Hepatocyte (in vitro differentiated cells): ENCODE results near the gene RNLS. TPM values are rescaled to one million over a fixed set of nuclear protein-coding genes. Genes with fewer than 3 reads are reported as not detected.

Source experiments
- DNase-seq: peaks from one replicate; pipeline ENCODE4 v3.0.0-alpha.2; 2016; ENCODE audit warnings: low spot score
- H2AFZ ChIP-seq: fragments of 200-600 bp; sonication (generic); 2 replicates; pipeline ENCODE4 v1.6.0; 2016; ENCODE audit warnings: antibody characterized with exemption, mild to moderate bottlenecking
- H3K27ac ChIP-seq: fragments of 200-600 bp; sonication (generic); 2 replicates; pipeline ENCODE4 v1.5.1; 2016; ENCODE audit warnings: mild to moderate bottlenecking
- H3K27me3 ChIP-seq: fragments of 200-600 bp; sonication (generic); 2 replicates; pipeline ENCODE4 v1.6.1; 2016
- H3K36me3 ChIP-seq: fragments of 200-600 bp; sonication (generic); replicated peaks from 2 replicates; pipeline ENCODE4 v1.5.1; 2016; ENCODE audit warnings: low read depth; ENCODE audit not compliant: insufficient read depth
- H3K4me1 ChIP-seq: fragments of 200-600 bp; sonication (generic); 2 replicates; pipeline ENCODE4 v1.5.1; 2016; ENCODE audit warnings: mild to moderate bottlenecking, moderate library complexity; ENCODE audit not compliant: insufficient read depth
- H3K4me2 ChIP-seq: fragments of 200-600 bp; sonication (generic); 2 replicates; pipeline ENCODE4 v1.6.0; 2016
- H3K4me3 ChIP-seq: fragments of 200-600 bp; sonication (generic); 2 replicates; pipeline ENCODE4 v1.5.1; 2016; ENCODE audit warnings: mild to moderate bottlenecking
- H3K79me2 ChIP-seq: fragments of 200-600 bp; sonication (generic); 2 replicates; pipeline ENCODE4 v1.6.0; 2017; ENCODE audit warnings: mild to moderate bottlenecking
- H3K9me2 ChIP-seq: fragments of 200-600 bp; sonication (generic); replicated peaks from 2 replicates; pipeline ENCODE4 v1.6.0; 2017; ENCODE audit warnings: mild to moderate bottlenecking; ENCODE audit not compliant: insufficient read depth
- H3K9me3 ChIP-seq: fragments of 200-600 bp; sonication (generic); 2 replicates; pipeline ENCODE4 v1.5.1; 2016; ENCODE audit warnings: low read depth, mild to moderate bottlenecking
- H4K20me1 ChIP-seq: fragments of 200-600 bp; sonication (generic); 2 replicates; pipeline ENCODE4 v1.6.0; 2016; ENCODE audit warnings: mild to moderate bottlenecking; ENCODE audit not compliant: insufficient read depth, poor library complexity, severe bottlenecking
- CTCF ChIP-seq: fragments of 200-600 bp; sonication (generic); IDR thresholded peaks from 2 replicates; pipeline ENCODE4 v1.5.1; 2016; ENCODE audit warnings: antibody characterized with exemption, mild to moderate bottlenecking; ENCODE audit not compliant: poor library complexity
- EZH2 ChIP-seq: fragments of 200-600 bp; sonication (generic); IDR thresholded peaks from 2 replicates; pipeline ENCODE4 v1.6.1; 2016; ENCODE audit warnings: antibody characterized with exemption, mild to moderate bottlenecking, borderline replicate concordance
- EZH2phosphoT487 ChIP-seq: fragments of 200-600 bp; sonication (generic); IDR thresholded peaks from one replicate; pipeline ENCODE4 v1.6.1; 2018; ENCODE audit warnings: antibody characterized with exemption, mild to moderate bottlenecking, low read depth, moderate library complexity; ENCODE audit not compliant: unreplicated experiment, severe bottlenecking
- WGBS: methylation state at CpG from one replicate; pipeline ENCODE4 v1.1.6; 2016; ENCODE audit warnings: low lambda C conversion rate; ENCODE audit errors: missing lambda C conversion rate; 5-methylcytosine and 5-hydroxymethylcytosine counted together
- polyA plus RNA-seq: library from polyadenylated mRNA; unstranded; fragments of >200 nt; fragmentation: Nextera tagmentation; extraction: Ambion mirVana; gene quantifications from 2 replicates; pipeline ENCODE4 v1.2.1, GENCODE V29; 2016
- total RNA-seq: library from RNA; depleted of rRNA; stranded (reverse); fragments of >200 nt; gene quantifications from 2 replicates; pipeline ENCODE4 v1.2.3, GENCODE V29; 2014

Gene RNLS
- total and polyA plus RNA-seq, 2 experiments from 2014 or later, result 12.8 to 14.9 TPM

- no peak overlapping the region for H3K4me3 ChIP-seq
These were observed 59.2 kb downstream of the RNLS start for GRCh38 chr10:88523739-88524400.

GRCh38 chr10:88522715-88523114, 60.4 kb downstream of the RNLS start:
- 65% methylated on average over 1 of the region's 1 CpG for WGBS
- H2AFZ ChIP-seq, result no peak overlapping the region
- H3K27ac ChIP-seq, result no peak overlapping the region
- H3K27me3 ChIP-seq, result no peaks in the 10 kb centered on the region
- H3K4me3 ChIP-seq, result no peak overlapping the region
- H3K9me3 ChIP-seq, result no peaks in the 10 kb centered on the region
- no peaks in the 10 kb centered on the region for H4K20me1 ChIP-seq
- no peak for DNase-seq
- no peak overlapping the region for H3K4me2 ChIP-seq
- no peaks in the 10 kb centered on the region for H3K36me3 ChIP-seq
- H3K79me2 ChIP-seq, result no peaks in the 10 kb centered on the region
- H3K9me2 ChIP-seq, result no peaks in the 10 kb centered on the region
- no peaks in the 10 kb centered on the region for H3K4me1 ChIP-seq
- TF ChIP-seq EZH2 (no peak), EZH2phosphoT487 (no peak), CTCF (no peak)

More at GRCh38 chr10:88523739-88524400, 59.2 kb downstream of the RNLS start:
- Histone ChIP-seq H3K79me2 (no peaks in the 10 kb centered on the region), H3K9me3 (no peaks in the 10 kb centered on the region), H3K4me2 (no peak overlapping the region), H3K4me1 (no peaks in the 10 kb centered on the region), H4K20me1 (no peaks in the 10 kb centered on the region), H3K27me3 (no peaks in the 10 kb centered on the region), H2AFZ (no peak overlapping the region), H3K9me2 (no peaks in the 10 kb centered on the region), H3K27ac (no peak overlapping the region), H3K36me3 (no peaks in the 10 kb centered on the region)
- WGBS, result 90% methylated on average over 6 of the region's 6 CpGs
- DNase-seq, result no peak
- TF ChIP-seq EZH2 (no peak), CTCF (no peak), EZH2phosphoT487 (no peak)

GRCh38 chr10:88521791-88522190, 61.3 kb downstream of the RNLS start:
- no peaks in the 10 kb centered on the region for H3K4me1 ChIP-seq
- H3K27me3 ChIP-seq, result no peaks in the 10 kb centered on the region

More at GRCh38 chr10:88521791-88522190, 61.3 kb downstream of the RNLS start:
- TF ChIP-seq EZH2 (no peak), CTCF (no peak), EZH2phosphoT487 (no peak)
- H2AFZ ChIP-seq, result no peak overlapping the region
- no peaks in the 10 kb centered on the region for H4K20me1 ChIP-seq
- 92% methylated on average over 1 of the region's 1 CpG for WGBS
- no peak overlapping the region for H3K4me2 ChIP-seq
- no peak for DNase-seq
- H3K4me3 ChIP-seq, result no peak overlapping the region
- no peaks in the 10 kb centered on the region for H3K36me3 ChIP-seq
- no peaks in the 10 kb centered on the region for H3K9me2 ChIP-seq
- H3K79me2 ChIP-seq, result no peaks in the 10 kb centered on the region
- no peaks in the 10 kb centered on the region for H3K9me3 ChIP-seq
- H3K27ac ChIP-seq, result no peak overlapping the region
